T47D (cell line): ENCODE data around the gene GPHN.

Experiments used
- DNase-seq, 2 experiments: peaks; one replicate each; pipeline versions ENCODE4 v3.0.0 to v3.0.0-alpha.2; 2011 to 2012; ENCODE audit warnings: low read depth in 1 of 2, low spot score in 1 of 2
- JUND ChIP-seq: IDR thresholded peaks from 2 replicates; pipeline ENCODE4 v1.6.1; 2012; ENCODE audit warnings: low read depth
- in situ Hi-C: cut with HindIII; loops from 2 replicates; pipeline ENCODE4 v1.10.0; 2016; ENCODE audit warnings: low sequenced_read_pairs, low pct_unique_long_range_greater_than_20kb

GPHN gene

GRCh38 chr14:66992776-66993175 is 484.8 kb downstream of the GPHN start:
- in situ Hi-C loops = no loop called here
- no peak for TF ChIP-seq JUND
- peak in 1 of 2 experiments; percentile 19 for DNase-seq

GRCh38 chr14:66993512-66993911 is 485.6 kb downstream of the GPHN start:
- no peak for TF ChIP-seq JUND
- in situ Hi-C loops = no loop called here
- DNase-seq = no peak

- in situ Hi-C loops = no loop called here
- TF ChIP-seq JUND = no peak
- DNase-seq = no peak
These were observed 490.1 kb downstream of the GPHN start for GRCh38 chr14:66998013-66998412.

- DNase-seq = no peak
- no peak for TF ChIP-seq JUND
- in situ Hi-C loops = no loop called here
These were observed 492.0 kb downstream of the GPHN start for GRCh38 chr14:66999978-67000377.

GRCh38 chr14:67002994-67003753 is 495.2 kb downstream of the GPHN start:
- DNase-seq = no peak
- TF ChIP-seq JUND = no peak
- in situ Hi-C loops = no loop called here

- in situ Hi-C loops = no loop called here
- no peak for TF ChIP-seq JUND
- DNase-seq = no peak
These were observed 496.6 kb downstream of the GPHN start for GRCh38 chr14:67004521-67004920.

- no peak for TF ChIP-seq JUND
- in situ Hi-C loops = no loop called here
- DNase-seq = no peak
These were observed 502.7 kb downstream of the GPHN start for GRCh38 chr14:67010602-67011001.

GRCh38 chr14:67016856-67017255 is 508.9 kb downstream of the GPHN start:
- in situ Hi-C loops = no loop called here
- DNase-seq = no peak
- TF ChIP-seq JUND = no peak

GRCh38 chr14:67018720-67019119 is 510.8 kb downstream of the GPHN start:
- in situ Hi-C loops = no loop called here
- no peak for TF ChIP-seq JUND

GRCh38 chr14:67019796-67020195 is 511.8 kb downstream of the GPHN start:
- TF ChIP-seq JUND = no peak
- no peak for DNase-seq
- in situ Hi-C loops = no loop called here

More at GRCh38 chr14:67018720-67019119, 510.8 kb downstream of the GPHN start:
- no peak for DNase-seq

GRCh38 chr14:67031920-67032774 is 524.2 kb downstream of the GPHN start:
- in situ Hi-C loops = no loop called here
- TF ChIP-seq JUND = no peak
- no peak for DNase-seq

GRCh38 chr14:67045440-67045839 is 537.5 kb downstream of the GPHN start:
- TF ChIP-seq JUND = no peak

GRCh38 chr14:67050896-67051295 is 542.9 kb downstream of the GPHN start:
- TF ChIP-seq JUND = no peak
- DNase-seq = no peak
- in situ Hi-C loops = no loop called here

More at GRCh38 chr14:67045440-67045839, 537.5 kb downstream of the GPHN start:
- in situ Hi-C loops = no loop called here
- DNase-seq = no peak
